ENCODE measurements around the gene FAM117B.
A peak's percentile ranks its signal among the peaks of the same experiment; 100 is the strongest.
"Not testable (repeated sequence)": the region's sequence is repeated elsewhere in the genome, so short reads cannot be mapped to it uniquely, and the experiment has no call there.

Gene FAM117B

DNA sequence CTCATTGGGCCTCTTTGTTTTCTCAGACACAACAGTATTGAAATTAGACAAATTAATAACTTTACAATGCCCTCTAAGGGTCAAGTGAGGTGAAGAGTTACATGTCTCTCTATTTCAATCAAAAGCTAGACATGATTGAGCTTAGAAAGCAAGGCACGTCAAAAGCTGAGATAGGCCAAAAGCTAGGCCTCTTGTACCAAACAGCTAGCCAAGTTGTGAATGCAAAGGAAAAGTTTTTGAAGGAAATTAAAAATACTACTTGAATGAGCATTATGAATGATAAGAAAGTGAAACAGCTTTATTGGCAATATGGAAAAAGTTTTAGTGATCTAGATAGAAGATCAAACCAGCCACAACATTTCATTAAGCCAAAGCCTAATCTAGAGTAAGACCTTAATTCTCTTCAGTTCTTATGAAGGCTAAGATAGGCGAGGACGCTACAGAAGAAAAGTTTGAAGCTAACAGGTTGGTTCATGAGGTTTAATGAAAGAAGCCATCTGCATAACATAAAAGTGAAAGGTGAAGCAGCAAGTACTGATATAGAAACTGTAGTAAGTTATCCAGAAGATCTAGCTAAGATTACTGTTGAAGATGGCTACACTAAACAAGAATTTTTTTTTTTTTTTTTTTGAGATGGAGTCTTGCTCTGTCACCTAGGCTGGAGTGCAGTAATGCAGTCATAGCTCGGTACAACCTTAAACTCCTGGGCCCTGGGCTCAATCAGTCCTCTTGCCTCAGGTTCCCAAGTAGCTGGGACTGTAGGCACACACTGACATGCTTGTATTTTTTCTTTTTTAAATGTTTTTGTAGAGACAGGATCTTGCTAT lies 65.5 kb downstream of the FAM117B start:
- DNase-seq (ENCODE audit: low spot score in 2 of 2) (no peak), ATAC-seq (ENCODE audit: low read depth) (peak; percentile 46)
- Mint-ChIP-seq H3K4me3 (no peak overlapping the region), H3K27me3 (no peaks in the 10 kb centered on the region), H3K9me3 (no peaks in the 10 kb centered on the region), H3K4me1 (peaks cover 23% of the 10 kb centered on the region), H3K36me3 (peaks cover 16% of the 10 kb centered on the region), H3K27ac (peak overlapping the region; percentile 53)

DNA sequence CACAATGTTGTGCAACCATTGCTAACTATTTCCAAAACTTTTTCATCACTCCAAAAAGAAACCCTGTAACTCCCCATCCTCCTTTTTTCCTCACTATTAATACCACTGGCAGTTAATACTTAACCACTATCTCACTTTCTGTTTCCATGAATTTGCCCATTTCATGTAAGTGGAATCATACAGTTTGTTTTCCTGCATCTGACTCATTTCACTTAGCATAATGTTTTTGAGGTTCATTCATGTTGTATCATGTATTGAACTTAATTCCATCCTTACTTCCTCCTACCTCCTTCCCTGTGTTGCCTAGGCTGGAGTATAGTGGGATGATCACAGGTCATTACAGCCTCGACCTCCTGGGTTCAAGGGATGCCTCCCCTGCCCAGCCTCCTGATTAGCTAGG lies 68.3 kb downstream of the FAM117B start:
- H3K27me3 Mint-ChIP-seq = no peaks in the 10 kb centered on the region
- DNase-seq (ENCODE audit: low spot score in 2 of 2) (no peak), ATAC-seq (ENCODE audit: low read depth) (no peak)
- peak overlapping the region; percentile 3 for H3K27ac Mint-ChIP-seq
- H3K4me1 Mint-ChIP-seq = peaks cover 31% of the 10 kb centered on the region
- H3K4me3 Mint-ChIP-seq = no peak overlapping the region
- no peaks in the 10 kb centered on the region for H3K9me3 Mint-ChIP-seq
- peaks cover 13% of the 10 kb centered on the region for H3K36me3 Mint-ChIP-seq

DNA sequence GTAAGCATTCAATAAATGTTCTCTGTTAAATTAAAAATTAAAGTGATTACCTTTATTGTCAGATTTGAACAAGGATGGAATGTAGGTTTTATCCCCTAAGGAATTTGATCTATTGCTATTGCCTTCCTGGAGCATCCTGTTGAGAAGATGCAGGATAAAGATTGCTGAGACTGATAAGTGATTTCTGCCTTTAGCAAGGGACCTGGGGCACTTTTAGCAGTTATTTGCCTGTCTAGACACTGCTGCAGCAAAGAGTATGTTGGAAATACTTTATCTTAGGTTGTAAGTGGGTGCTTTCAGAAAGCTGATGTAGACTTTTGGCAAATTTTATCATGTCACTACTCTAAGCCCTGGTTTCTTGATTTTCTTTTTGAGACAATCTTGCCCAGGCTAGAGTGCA lies 69.5 kb downstream of the FAM117B start:
- Mint-ChIP-seq H3K4me1 (peaks cover 35% of the 10 kb centered on the region), H3K27me3 (no peaks in the 10 kb centered on the region), H3K9me3 (no peaks in the 10 kb centered on the region), H3K4me3 (no peak overlapping the region), H3K36me3 (peaks cover 19% of the 10 kb centered on the region), H3K27ac (no peak overlapping the region)
- ATAC-seq (ENCODE audit: low read depth) = no peak
- DNase-seq (ENCODE audit: low spot score in 2 of 2) = no peak

DNA sequence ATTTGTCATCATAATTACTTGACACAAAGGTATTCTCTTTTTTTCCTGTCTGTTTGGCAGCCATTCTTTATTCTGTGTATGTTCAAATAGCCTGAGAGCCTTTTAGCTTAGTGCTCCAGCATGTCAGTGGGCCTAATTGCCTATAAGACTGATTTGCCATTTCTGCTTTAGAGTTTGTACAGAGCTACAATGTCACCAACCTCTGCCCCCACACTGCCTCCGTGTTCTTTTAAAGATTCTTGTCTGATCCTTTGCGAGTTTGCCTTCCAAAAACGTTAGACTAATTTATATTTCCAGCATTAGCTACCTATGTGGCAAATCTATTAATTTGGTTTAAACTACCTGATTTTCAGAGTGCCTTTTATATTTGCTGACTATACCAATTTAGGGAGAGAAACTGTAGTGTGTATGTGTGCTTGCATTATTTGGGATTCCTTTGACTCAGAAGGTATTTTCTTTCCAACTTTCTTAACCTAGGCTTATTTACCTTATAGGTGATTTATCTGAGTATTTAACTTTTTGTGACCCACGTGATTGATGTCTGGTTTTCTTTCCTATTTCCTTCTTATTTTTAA lies 70.8 kb downstream of the FAM117B start:
- H3K4me1 Mint-ChIP-seq = peaks cover 29% of the 10 kb centered on the region
- no peaks in the 10 kb centered on the region for H3K27me3 Mint-ChIP-seq
- H3K9me3 Mint-ChIP-seq = peaks cover 1% of the 10 kb centered on the region
- H3K36me3 Mint-ChIP-seq = peaks cover 20% of the 10 kb centered on the region
- H3K27ac Mint-ChIP-seq = peak overlapping the region; percentile 52
- ATAC-seq (ENCODE audit: low read depth) (no peak), DNase-seq (ENCODE audit: low spot score in 2 of 2) (no peak)
- H3K4me3 Mint-ChIP-seq = peak overlapping the region; percentile 18

DNA sequence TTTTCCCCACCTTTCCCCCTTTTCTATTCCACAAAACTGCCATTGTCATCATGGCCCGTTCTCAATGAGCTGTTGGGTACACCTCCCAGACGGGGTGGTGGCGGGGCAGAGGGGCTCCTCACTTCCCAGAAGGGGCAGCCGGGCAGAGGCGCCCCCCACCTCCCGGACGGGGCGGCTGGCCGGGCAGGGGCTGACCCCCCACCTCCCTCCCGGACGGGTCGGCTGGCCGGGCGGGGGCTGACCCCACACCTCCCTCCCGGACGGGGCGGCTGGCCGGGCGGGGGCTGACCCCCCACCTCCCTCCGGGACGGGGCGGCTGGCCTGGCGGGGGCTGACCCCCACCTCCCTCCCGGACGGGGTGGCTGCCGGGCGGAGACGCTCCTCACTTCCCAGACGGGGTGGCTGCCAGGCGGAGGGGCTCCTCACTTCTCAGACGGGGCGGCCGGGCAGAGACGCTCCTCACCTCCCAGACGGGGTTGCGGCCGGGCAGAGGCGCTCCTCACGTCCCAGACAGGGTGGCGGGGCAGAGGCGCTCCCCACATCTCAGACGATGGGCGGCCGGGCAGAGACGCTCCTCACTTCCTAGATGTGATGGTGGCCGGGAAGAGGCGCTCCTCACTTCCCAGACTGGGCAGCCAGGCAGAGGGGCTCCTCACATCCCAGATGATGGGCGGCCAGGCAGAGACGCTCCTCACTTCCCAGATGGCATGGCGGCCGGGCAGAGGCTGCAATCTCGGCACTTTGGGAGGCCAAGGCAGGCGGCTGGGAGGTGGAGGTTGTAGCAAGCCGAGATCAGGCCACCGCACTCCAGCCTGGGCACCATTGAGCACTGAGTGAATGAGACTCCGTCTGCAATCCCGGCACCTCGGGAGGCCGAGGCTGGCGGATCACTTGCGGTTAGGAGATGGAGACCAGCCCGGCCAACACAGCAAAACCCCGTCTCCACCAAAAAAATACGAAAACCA lies 80.5 kb downstream of the FAM117B start:
- H3K36me3 Mint-ChIP-seq = peaks cover 27% of the 10 kb centered on the region
- peaks cover 26% of the 10 kb centered on the region for H3K4me1 Mint-ChIP-seq
- H3K27me3 Mint-ChIP-seq; H3K4me3 Mint-ChIP-seq; ATAC-seq (ENCODE audit: low read depth); DNase-seq (ENCODE audit: low spot score in 2 of 2): not testable (repeated sequence)
- peak overlapping the region; percentile 79 for H3K27ac Mint-ChIP-seq
- peaks cover 14% of the 10 kb centered on the region for H3K9me3 Mint-ChIP-seq

DNA sequence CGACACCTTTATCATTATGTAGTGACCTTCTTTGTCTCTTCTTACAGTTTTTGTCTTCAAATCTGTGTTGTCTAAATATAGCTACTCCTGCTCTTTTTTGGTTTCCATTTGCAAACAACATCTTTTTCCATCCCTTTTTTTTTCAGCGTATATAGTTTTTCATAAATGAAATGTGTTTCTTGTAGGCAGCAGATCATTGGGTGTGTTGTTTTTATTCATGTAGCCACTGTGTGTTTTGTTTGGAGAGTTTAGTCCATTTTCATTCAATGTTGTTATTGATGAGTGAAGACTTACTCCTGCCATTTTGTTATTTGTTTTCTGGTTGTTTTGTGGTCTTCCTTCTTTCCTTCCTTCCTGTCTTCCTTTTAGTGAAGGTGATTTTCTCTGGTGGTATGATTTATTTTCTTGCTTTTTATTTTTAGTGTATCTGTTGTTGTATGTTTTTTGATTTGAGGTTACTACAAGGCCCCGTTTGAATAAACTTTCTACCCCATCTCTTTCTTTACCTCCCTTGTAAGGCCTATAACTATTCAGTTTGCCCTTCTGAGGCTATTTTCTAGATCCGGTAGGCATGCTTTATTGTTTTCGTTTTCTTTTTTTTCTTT lies 81.4 kb downstream of the FAM117B start:
- peaks cover 25% of the 10 kb centered on the region for H3K36me3 Mint-ChIP-seq
- peaks cover 19% of the 10 kb centered on the region for H3K4me1 Mint-ChIP-seq
- H3K9me3 Mint-ChIP-seq = peaks cover 14% of the 10 kb centered on the region
- no peaks in the 10 kb centered on the region for H3K27me3 Mint-ChIP-seq
- peak overlapping the region; percentile 79 for H3K27ac Mint-ChIP-seq
- ATAC-seq (ENCODE audit: low read depth) (no peak), DNase-seq (ENCODE audit: low spot score in 2 of 2) (no peak)
- no peak overlapping the region for H3K4me3 Mint-ChIP-seq

DNA sequence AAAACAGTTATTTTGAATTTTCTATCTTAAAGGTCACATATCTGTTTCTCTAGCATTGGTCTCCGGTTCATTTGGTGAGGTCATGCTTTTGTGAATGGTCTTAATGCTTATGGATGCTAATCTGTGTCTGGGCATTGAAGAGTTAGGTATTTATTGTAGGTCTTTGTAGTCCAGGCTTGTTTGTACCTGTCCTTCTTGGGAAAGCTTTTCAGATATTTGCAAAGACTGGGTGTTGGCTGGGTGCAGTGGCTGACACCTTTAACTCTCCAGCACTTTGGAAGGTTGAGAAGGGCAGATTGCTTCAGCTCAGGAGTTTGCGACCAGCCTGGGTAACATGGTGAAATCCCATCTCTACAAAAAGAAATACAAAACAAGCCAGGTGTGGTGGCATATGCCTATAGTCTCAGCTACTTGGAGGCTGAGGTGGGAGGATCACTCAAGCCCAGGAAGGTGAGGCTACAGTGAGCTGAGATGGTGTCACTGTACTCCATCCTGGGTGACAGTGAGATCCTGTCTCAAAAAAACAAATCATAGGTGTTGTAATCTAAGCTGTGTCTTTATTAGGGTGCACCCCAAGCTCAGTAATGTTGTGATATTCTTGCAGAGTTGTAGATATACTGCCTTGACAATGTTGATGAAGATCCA lies 82.3 kb downstream of the FAM117B start:
- Mint-ChIP-seq H3K36me3 (peaks cover 21% of the 10 kb centered on the region), H3K4me3 (no peak overlapping the region), H3K9me3 (peaks cover 12% of the 10 kb centered on the region), H3K4me1 (peaks cover 13% of the 10 kb centered on the region), H3K27ac (peak overlapping the region; percentile 79), H3K27me3 (no peaks in the 10 kb centered on the region)
- ATAC-seq (ENCODE audit: low read depth) (no peak), DNase-seq (ENCODE audit: low spot score in 2 of 2) (no peak)

DNA sequence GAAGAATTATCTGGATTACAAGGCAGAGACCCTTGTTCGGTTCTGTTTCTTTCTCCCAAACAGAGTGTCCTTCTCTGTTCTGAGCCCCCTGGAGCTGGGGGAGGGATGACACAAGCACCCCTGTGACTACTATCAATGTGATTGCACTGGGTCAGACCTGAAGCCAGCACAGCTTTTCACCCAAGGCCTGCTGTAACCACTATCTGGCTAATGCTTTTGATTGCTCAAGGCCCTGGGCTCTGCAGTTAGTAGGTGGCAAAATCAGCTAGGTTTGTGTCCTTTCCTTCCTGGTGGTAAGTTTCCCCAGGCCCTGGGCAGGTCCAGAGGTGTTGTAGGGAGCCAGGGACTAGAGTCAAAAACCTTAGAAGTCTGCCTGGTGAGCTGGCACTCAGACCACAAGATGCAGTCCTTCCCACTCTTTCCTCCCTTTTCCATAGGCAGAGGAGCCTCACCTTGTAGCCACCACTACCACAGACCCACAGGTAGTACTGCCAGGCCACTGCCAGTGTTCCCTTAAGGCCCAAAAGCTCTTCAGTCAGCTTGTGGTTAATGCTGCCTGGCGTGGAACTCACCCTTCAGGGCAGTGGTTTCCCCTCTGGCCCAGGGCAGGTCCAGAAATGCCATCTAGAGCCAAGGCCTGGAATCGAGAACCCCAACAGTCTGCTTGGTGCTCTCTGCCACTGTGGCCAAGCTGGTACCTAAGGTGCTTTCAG lies 83.0 kb downstream of the FAM117B start:
- Mint-ChIP-seq H3K27me3 (no peaks in the 10 kb centered on the region), H3K27ac (peak overlapping the region; percentile 52), H3K9me3 (peaks cover 9% of the 10 kb centered on the region), H3K4me3 (no peak overlapping the region), H3K4me1 (peaks cover 13% of the 10 kb centered on the region), H3K36me3 (peaks cover 20% of the 10 kb centered on the region)
- peak; percentile 45 for ATAC-seq (ENCODE audit: low read depth)
- DNase-seq (ENCODE audit: low spot score in 2 of 2) = no peak

DNA sequence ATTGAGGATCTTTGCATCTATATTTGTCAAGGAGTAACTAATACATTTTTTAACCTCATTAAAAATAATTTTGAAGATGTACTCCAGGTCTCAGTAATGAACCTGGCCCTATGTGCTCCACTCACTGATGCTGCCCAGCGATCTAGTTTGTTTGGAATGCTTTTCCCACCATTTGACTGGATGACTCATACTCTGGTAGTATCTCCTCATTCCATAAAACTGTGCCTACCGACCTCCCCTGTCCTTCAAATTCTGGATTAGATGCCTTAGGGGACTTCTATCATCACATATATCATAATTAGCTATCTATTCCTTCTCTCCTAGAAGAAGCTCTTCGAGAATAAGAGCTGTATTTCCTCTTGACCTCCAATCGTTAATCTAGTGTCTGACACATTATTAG lies 83.8 kb downstream of the FAM117B start:
- no peaks in the 10 kb centered on the region for H3K27me3 Mint-ChIP-seq
- peaks cover 16% of the 10 kb centered on the region for H3K36me3 Mint-ChIP-seq
- H3K4me1 Mint-ChIP-seq = peaks cover 16% of the 10 kb centered on the region
- no peak overlapping the region for H3K4me3 Mint-ChIP-seq
- DNase-seq (ENCODE audit: low spot score in 2 of 2) (no peak), ATAC-seq (ENCODE audit: low read depth) (no peak)
- peak overlapping the region; percentile 52 for H3K27ac Mint-ChIP-seq
- peaks cover 6% of the 10 kb centered on the region for H3K9me3 Mint-ChIP-seq

DNA sequence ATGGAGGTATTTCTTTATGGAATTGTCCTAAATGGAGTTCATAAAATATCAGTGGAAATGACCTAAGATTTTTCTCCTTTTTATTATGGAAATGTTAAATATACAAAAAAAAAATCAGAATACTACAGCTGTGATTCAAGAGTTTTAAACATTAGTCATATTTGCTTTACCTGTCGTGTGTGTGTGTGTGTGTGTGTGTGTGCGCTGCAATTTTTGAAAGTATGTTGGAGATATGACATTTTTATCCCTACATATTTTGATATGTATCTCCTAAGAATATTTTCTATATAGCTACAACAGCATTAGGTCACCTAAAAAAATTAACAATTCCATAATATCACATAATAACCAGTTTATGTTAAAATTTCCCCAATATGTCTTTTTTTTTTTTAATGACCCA lies 85.5 kb downstream of the FAM117B start:
- ATAC-seq (ENCODE audit: low read depth) = no peak
- H3K4me1 Mint-ChIP-seq = peaks cover 16% of the 10 kb centered on the region
- H3K9me3 Mint-ChIP-seq = peaks cover 6% of the 10 kb centered on the region
- no peak overlapping the region for H3K27ac Mint-ChIP-seq
- DNase-seq (ENCODE audit: low spot score in 2 of 2) = no peak
- H3K27me3 Mint-ChIP-seq = no peaks in the 10 kb centered on the region
- H3K36me3 Mint-ChIP-seq = peaks cover 16% of the 10 kb centered on the region
- no peak overlapping the region for H3K4me3 Mint-ChIP-seq

DNA sequence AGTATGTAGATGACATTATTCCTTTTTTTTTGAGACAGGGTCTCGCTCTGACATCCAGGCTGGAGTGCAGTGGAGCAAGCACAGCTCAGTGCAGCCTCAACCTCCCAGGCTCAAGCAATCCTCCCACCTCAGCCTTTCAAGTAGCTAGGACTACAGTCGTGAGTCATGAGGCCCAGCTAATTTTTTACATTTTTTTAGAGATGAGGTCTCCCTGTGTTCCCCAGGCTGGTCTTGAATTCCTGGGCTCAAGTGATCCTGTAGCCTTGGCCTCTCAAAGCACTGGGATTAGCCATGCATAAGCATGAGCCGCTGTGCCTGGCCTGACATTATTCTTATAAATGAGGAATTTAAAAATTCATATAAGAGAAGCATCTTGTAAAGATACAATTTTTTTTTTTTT lies 86.9 kb downstream of the FAM117B start:
- peaks cover 16% of the 10 kb centered on the region for H3K4me1 Mint-ChIP-seq
- H3K9me3 Mint-ChIP-seq = no peaks in the 10 kb centered on the region
- H3K4me3 Mint-ChIP-seq = no peak overlapping the region
- H3K27me3 Mint-ChIP-seq = no peaks in the 10 kb centered on the region
- no peak overlapping the region for H3K27ac Mint-ChIP-seq
- peaks cover 9% of the 10 kb centered on the region for H3K36me3 Mint-ChIP-seq
- DNase-seq (ENCODE audit: low spot score in 2 of 2) (no peak), ATAC-seq (ENCODE audit: low read depth) (no peak)

DNA sequence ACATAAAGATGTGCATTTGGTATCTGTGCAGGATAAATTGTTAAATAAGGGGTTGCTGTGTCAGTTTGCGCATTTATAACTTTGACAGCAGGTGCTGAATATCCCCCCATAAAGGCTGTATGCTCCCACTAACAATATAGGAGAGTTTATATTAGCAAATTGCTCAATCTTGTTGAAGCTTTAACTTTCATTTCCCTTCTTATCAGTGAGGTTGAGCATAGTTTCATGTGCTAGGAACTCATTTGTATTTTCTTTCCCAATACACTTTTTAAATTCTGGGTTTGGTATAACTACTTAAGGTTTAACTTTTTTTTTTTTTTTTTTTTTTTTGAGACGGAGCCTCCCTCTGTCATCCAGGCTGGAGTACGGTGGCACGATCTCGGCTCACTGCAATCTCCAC lies 89.0 kb downstream of the FAM117B start:
- H3K36me3 Mint-ChIP-seq = peaks cover 11% of the 10 kb centered on the region
- DNase-seq (ENCODE audit: low spot score in 2 of 2) (no peak), ATAC-seq (ENCODE audit: low read depth) (no peak)
- H3K27me3 Mint-ChIP-seq = no peaks in the 10 kb centered on the region
- no peak overlapping the region for H3K27ac Mint-ChIP-seq
- no peaks in the 10 kb centered on the region for H3K9me3 Mint-ChIP-seq
- peaks cover 8% of the 10 kb centered on the region for H3K4me1 Mint-ChIP-seq
- H3K4me3 Mint-ChIP-seq = no peak overlapping the region

DNA sequence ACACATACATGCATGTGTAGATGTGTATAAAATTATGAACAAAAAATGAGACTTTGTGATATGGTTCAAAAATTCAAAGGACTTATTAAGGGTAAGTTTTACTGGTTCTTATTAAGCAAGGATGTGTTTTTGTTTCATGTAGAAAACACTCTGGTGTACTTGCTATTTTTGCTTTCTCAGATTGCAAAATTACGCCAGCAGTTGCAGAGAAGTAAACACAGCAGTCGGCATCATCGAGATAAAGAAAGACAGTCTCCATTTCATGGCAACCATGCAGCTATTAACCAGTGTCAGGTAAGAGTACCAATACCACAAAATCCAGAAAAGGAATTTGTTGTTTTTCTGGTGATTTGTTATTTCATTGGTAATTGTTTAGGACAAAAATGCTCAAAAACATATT lies 91.3 kb downstream of the FAM117B start:
- DNase-seq (ENCODE audit: low spot score in 2 of 2) (no peak), ATAC-seq (ENCODE audit: low read depth) (no peak)
- Mint-ChIP-seq H3K4me1 (peaks cover 6% of the 10 kb centered on the region), H3K4me3 (no peak overlapping the region), H3K36me3 (peaks cover 20% of the 10 kb centered on the region), H3K27ac (no peak overlapping the region), H3K9me3 (no peaks in the 10 kb centered on the region), H3K27me3 (no peaks in the 10 kb centered on the region)
